HepG2 (cell line): ENCODE measurements around the gene QDPR. TPM values are rescaled to one million over a fixed set of nuclear protein-coding genes. Genes with fewer than 3 reads are reported as not detected.

ENCODE experiments used
- CENPBD1 ChIP-seq: sonication (generic); formaldehyde crosslinking; IDR thresholded peaks from 2 replicates; pipeline ENCODE4 v1.8.0; 2022; ENCODE audit warnings: missing genetic modification reagents, low read depth, mild to moderate bottlenecking, borderline replicate concordance
- HNF4A ChIP-seq: sonication (generic); formaldehyde crosslinking; IDR thresholded peaks from 2 replicates; pipeline ENCODE4 v1.4.0; 2020; ENCODE audit warnings: missing genetic modification reagents
- MAFK ChIP-seq, 2 experiments: IDR thresholded peaks in 1 of 2; conservative IDR thresholded peaks in 1 of 2; 2 replicates each; pipeline ENCODE4 v1.6.1; 2011; ENCODE audit warnings: improper control_type of control experiment in 2 of 2, low read length in 2 of 2
- PCBP2 ChIP-seq: fragments of 200-400 bp; formaldehyde crosslinking; optimal IDR thresholded peaks from 2 replicates; pipeline ENCODE3; 2018; ENCODE audit warnings: low read length, low read depth; ENCODE audit not compliant: poor library complexity, severe bottlenecking
- RELA ChIP-seq: sonication (generic); formaldehyde crosslinking; IDR thresholded peaks from 2 replicates; pipeline ENCODE4 v1.4.0; 2020; ENCODE audit warnings: missing genetic modification reagents
- SNAI1 ChIP-seq: sonication (generic); formaldehyde crosslinking; IDR thresholded peaks from 2 replicates; pipeline ENCODE4 v1.5.0; 2020; ENCODE audit warnings: mild to moderate bottlenecking, missing genetic modification reagents, borderline replicate concordance
- TCF12 ChIP-seq, 2 experiments: fragments of 450-650 bp in 1 of 2; sonication (generic) in 1 of 2; formaldehyde crosslinking in 1 of 2; IDR thresholded peaks; 2 replicates each; pipeline versions ENCODE4 v1.6.1 to v1.8.0; 2017 to 2022; ENCODE audit warnings: antibody characterized with exemption in 1 of 2, mild to moderate bottlenecking in 1 of 2, missing genetic modification reagents in 1 of 2, moderate library complexity in 1 of 2
- TFDP2 ChIP-seq: sonication (generic); formaldehyde crosslinking; IDR thresholded peaks from 2 replicates; pipeline ENCODE4 v1.4.0; 2020; ENCODE audit warnings: missing genetic modification reagents
- ZBTB26 ChIP-seq: IDR thresholded peaks from 2 replicates; pipeline ENCODE4 v1.6.1; 2016; ENCODE audit warnings: missing compliant biosample characterization, missing genetic modification reagents, borderline replicate concordance
- ZNF276 ChIP-seq: sonication (generic); formaldehyde crosslinking; IDR thresholded peaks from 2 replicates; pipeline ENCODE4 v1.4.0; 2020; ENCODE audit warnings: mild to moderate bottlenecking, low read depth, missing genetic modification reagents
- ZNF329 ChIP-seq: sonication (generic); formaldehyde crosslinking; IDR thresholded peaks from 2 replicates; pipeline ENCODE4 v1.9.0; 2021; ENCODE audit warnings: low read depth, mild to moderate bottlenecking, missing genetic modification reagents
- ZNF383 ChIP-seq: sonication (generic); formaldehyde crosslinking; IDR thresholded peaks from 2 replicates; pipeline ENCODE4 v1.4.0; 2020; ENCODE audit warnings: missing genetic modification reagents, mild to moderate bottlenecking, borderline replicate concordance
- ZNF558 ChIP-seq: sonication (generic); formaldehyde crosslinking; IDR thresholded peaks from 2 replicates; pipeline ENCODE4 v1.9.0; 2022; ENCODE audit warnings: mild to moderate bottlenecking, missing genetic modification reagents, borderline replicate concordance
- ZNF703 ChIP-seq: sonication (generic); formaldehyde crosslinking; IDR thresholded peaks from 2 replicates; pipeline ENCODE4 v1.5.1; 2020; ENCODE audit warnings: missing genetic modification reagents, mild to moderate bottlenecking, moderate library complexity, borderline replicate concordance
- polyA plus RNA-seq, 8 experiments: library from polyadenylated mRNA; depleted of rRNA in 3 of 8; stranded (reverse) in 7 of 8; unstranded in 1 of 8; fragments of >200 nt; fragmentation: Illumina TruSeq in 4 of 8; extraction: Trizol in 4 of 8; gene quantifications; 2 replicates each; pipeline versions ENCODE4 v1.2.1 to v1.2.3, GENCODE V29; 2011 to 2016; ENCODE audit warnings: low read depth in 4 of 8, missing spikeins in 1 of 8, mixed read lengths in 1 of 8; ENCODE audit not compliant: insufficient read depth in 1 of 8
- total RNA-seq, 5 experiments: library from RNA; depleted of rRNA; stranded (reverse); fragments of >200 nt; fragmentation: Illumina TruSeq; extraction: Trizol; gene quantifications; 2 replicates each; pipeline ENCODE4 v1.2.3, GENCODE V29; 2016; ENCODE audit warnings: low read depth in 1 of 5
- TF ChIP-seq, protein P1 (sequence below): sonication (generic); formaldehyde crosslinking; IDR thresholded peaks from 2 replicates; pipeline ENCODE4 v1.4.0; 2020; ENCODE audit warnings: low read depth, mild to moderate bottlenecking, missing genetic modification reagents
- TF ChIP-seq, protein P2 (sequence below): IDR thresholded peaks from 2 replicates; pipeline ENCODE4 v1.6.1; 2016; ENCODE audit warnings: missing genetic modification reagents, missing compliant biosample characterization
- TF ChIP-seq, protein P3 (sequence below): IDR thresholded peaks from 2 replicates; pipeline ENCODE4 v1.6.1; 2016
- TF ChIP-seq, protein P4 (sequence below): sonication (generic); formaldehyde crosslinking; IDR thresholded peaks from 2 replicates; pipeline ENCODE4 v1.4.0; 2020; ENCODE audit warnings: missing genetic modification reagents
- TF ChIP-seq, protein P5 (sequence below): sonication (generic); formaldehyde crosslinking; IDR thresholded peaks from 2 replicates; pipeline ENCODE4 v1.4.0; 2020; ENCODE audit warnings: missing genetic modification reagents

The QDPR gene
- total and polyA plus RNA-seq, 2 of the 13 experiments (the other 11 are each of a cell fraction or from before 2014, with no cell fraction given), result 9.9 to 95.5 TPM

DNA sequence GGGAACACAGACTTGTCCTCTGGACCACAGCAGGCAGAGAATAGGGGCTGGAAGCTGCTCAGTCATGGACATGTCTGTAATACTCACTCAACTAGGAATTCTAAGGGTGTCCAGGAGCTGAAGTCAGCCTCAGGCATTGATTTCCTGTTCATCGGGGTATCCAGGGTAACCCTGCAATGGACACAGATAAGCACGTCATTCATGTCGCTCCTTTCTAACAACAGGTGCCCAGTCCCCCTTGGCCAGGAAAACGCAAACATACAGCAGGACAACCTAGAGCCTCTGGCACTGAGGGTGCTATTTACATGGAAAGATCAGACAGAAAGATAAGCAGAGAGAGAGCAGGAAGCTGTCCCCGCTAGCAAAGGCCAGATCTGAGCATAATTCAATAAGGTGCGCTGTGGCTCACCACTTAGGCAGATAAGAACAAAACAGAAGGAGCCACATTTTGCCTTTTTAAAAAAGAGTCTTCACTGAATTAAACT is 21.3 kb downstream of the QDPR start (continued):
- no peak; the same call in 1 of the 2 replicates for TF ChIP-seq ZBTB26 (CRISPR knock-in tag)
- TF ChIP-seq HNF4A (CRISPR knock-in tag), result peak; percentile 59; the same call in 1 of the 2 replicates
- TF ChIP-seq, protein P1, sequence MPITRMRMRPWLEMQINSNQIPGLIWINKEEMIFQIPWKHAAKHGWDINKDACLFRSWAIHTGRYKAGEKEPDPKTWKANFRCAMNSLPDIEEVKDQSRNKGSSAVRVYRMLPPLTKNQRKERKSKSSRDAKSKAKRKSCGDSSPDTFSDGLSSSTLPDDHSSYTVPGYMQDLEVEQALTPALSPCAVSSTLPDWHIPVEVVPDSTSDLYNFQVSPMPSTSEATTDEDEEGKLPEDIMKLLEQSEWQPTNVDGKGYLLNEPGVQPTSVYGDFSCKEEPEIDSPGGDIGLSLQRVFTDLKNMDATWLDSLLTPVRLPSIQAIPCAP (CRISPR knock-in tag), result no peak
- TF ChIP-seq ZNF329, result no peak
- no peak for TF ChIP-seq TCF12 (IDR thresholded peaks at IDR 0.05)
- no peak for TF ChIP-seq TCF12 (CRISPR knock-in tag; IDR thresholded peaks at IDR 0.05)
- no peak for TF ChIP-seq TFDP2 (CRISPR knock-in tag)
- TF ChIP-seq, protein P2, sequence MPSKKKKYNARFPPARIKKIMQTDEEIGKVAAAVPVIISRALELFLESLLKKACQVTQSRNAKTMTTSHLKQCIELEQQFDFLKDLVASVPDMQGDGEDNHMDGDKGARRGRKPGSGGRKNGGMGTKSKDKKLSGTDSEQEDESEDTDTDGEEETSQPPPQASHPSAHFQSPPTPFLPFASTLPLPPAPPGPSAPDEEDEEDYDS (CRISPR knock-in tag), result 0 out of 2 replicates have a peak, but pooled peaks have one; percentile 27
- TF ChIP-seq ZNF383 (CRISPR knock-in tag), result no peak
- TF ChIP-seq, protein P3, sequence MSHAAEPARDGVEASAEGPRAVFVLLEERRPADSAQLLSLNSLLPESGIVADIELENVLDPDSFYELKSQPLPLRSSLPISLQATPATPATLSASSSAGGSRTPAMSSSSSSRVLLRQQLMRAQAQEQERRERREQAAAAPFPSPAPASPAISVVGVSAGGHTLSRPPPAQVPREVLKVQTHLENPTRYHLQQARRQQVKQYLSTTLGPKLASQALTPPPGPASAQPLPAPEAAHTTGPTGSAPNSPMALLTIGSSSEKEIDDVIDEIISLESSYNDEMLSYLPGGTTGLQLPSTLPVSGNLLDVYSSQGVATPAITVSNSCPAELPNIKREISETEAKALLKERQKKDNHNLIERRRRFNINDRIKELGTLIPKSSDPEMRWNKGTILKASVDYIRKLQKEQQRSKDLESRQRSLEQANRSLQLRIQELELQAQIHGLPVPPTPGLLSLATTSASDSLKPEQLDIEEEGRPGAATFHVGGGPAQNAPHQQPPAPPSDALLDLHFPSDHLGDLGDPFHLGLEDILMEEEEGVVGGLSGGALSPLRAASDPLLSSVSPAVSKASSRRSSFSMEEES, result no peak
- TF ChIP-seq MAFK (conservative IDR thresholded peaks at IDR 0.05 in 1 of 2, IDR thresholded peaks at IDR 0.05 in 1 of 2; ENCODE audit: low read length in 2 of 2), result no peak
- no peak for TF ChIP-seq ZNF703 (CRISPR knock-in tag)
- TF ChIP-seq, protein P4, sequence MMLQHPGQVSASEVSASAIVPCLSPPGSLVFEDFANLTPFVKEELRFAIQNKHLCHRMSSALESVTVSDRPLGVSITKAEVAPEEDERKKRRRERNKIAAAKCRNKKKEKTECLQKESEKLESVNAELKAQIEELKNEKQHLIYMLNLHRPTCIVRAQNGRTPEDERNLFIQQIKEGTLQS (CRISPR knock-in tag), result no peak
- no peak for TF ChIP-seq PCBP2
- TF ChIP-seq SNAI1, result no peak
- TF ChIP-seq, protein P5, sequence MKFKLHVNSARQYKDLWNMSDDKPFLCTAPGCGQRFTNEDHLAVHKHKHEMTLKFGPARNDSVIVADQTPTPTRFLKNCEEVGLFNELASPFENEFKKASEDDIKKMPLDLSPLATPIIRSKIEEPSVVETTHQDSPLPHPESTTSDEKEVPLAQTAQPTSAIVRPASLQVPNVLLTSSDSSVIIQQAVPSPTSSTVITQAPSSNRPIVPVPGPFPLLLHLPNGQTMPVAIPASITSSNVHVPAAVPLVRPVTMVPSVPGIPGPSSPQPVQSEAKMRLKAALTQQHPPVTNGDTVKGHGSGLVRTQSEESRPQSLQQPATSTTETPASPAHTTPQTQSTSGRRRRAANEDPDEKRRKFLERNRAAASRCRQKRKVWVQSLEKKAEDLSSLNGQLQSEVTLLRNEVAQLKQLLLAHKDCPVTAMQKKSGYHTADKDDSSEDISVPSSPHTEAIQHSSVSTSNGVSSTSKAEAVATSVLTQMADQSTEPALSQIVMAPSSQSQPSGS (CRISPR knock-in tag), result 0 out of 2 replicates have a peak, but pooled peaks have one; percentile 34
- no peak for TF ChIP-seq ZNF276 (CRISPR knock-in tag)
- no peak for TF ChIP-seq RELA (CRISPR knock-in tag)
- no peak for TF ChIP-seq ZNF558 (CRISPR knock-in tag)
- no peak for TF ChIP-seq CENPBD1 (CRISPR knock-in tag)
